ENCODE data around the gene BIN1.

GRCh38 chr2:127107622-127107999, 657 bp upstream of the BIN1 start:
- no peak for TF ChIP-seq CTCF (conservative IDR thresholded peaks at IDR 0.05; ENCODE audit: low read depth, low read length)
- no peak for TF ChIP-seq EZH2 (IDR thresholded peaks at IDR 0.05; ENCODE audit: low read length, unreplicated experiment)
